Astrocyte (in vitro differentiated cells and primary cell): ENCODE results near the gene TTYH1. TPM values are rescaled to one million over a fixed set of nuclear protein-coding genes. Genes with fewer than 3 reads are reported as not detected.

Experiments used
- DNase-seq: peaks from one replicate; pipeline ENCODE4 v3.0.0-alpha.2; 2010; ENCODE audit warnings: low read depth
- FAIRE-seq: peaks from 2 replicates; lab custom pipeline; 2011; peaks lifted over from hg19 to GRCh38; lab: Jason Lieb, UNC
- H2AFZ ChIP-seq: 2 replicates; pipeline ENCODE4 v1.6.0; 2012; ENCODE audit warnings: low read depth, low read length, inconsistent platforms
- H3K27ac ChIP-seq: 2 replicates; pipeline ENCODE4 v1.5.1; 2011; ENCODE audit warnings: low read depth, low read length, inconsistent platforms
- H3K27me3 ChIP-seq: 2 replicates; pipeline ENCODE4 v1.6.0; 2011; ENCODE audit warnings: low read length, inconsistent platforms; ENCODE audit not compliant: insufficient read depth
- H3K36me3 ChIP-seq: 2 replicates; pipeline ENCODE4 v1.5.1; 2011; ENCODE audit warnings: low read length, inconsistent platforms; ENCODE audit not compliant: insufficient read depth
- H3K4me1 ChIP-seq: 2 replicates; pipeline ENCODE4 v1.5.1; 2011; ENCODE audit warnings: low read length, inconsistent platforms; ENCODE audit not compliant: insufficient read depth
- H3K4me2 ChIP-seq: 2 replicates; pipeline ENCODE4 v1.6.0; 2012; ENCODE audit warnings: low read length, inconsistent platforms
- H3K4me3 ChIP-seq: 2 replicates; pipeline ENCODE4 v1.5.1; 2011; ENCODE audit warnings: low read depth, mild to moderate bottlenecking, low read length, inconsistent platforms; ENCODE audit not compliant: insufficient read depth
- H3K79me2 ChIP-seq: 2 replicates; pipeline ENCODE4 v1.6.0; 2012; ENCODE audit warnings: mild to moderate bottlenecking, low read length, inconsistent platforms; ENCODE audit not compliant: insufficient read depth
- H3K9ac ChIP-seq: 2 replicates; pipeline ENCODE4 v1.6.0; 2012; ENCODE audit warnings: mild to moderate bottlenecking, low read length, inconsistent platforms
- H3K9me3 ChIP-seq: 2 replicates; pipeline ENCODE4 v1.5.1; 2012; ENCODE audit warnings: low read depth, mild to moderate bottlenecking, low read length, inconsistent platforms; ENCODE audit not compliant: insufficient read depth
- H4K20me1 ChIP-seq: 2 replicates; pipeline ENCODE4 v1.6.0; 2012; ENCODE audit warnings: low read length, inconsistent platforms; ENCODE audit not compliant: insufficient read depth
- H3K27ac Mint-ChIP-seq: one replicate; pipeline ENCODE4 v1.8.0; 2021; ENCODE audit warnings: mild to moderate bottlenecking, mixed read lengths; ENCODE audit not compliant: unreplicated experiment
- H3K27me3 Mint-ChIP-seq: one replicate; pipeline ENCODE4 v1.8.0; 2021; ENCODE audit warnings: low read depth, mixed read lengths; ENCODE audit not compliant: unreplicated experiment
- H3K36me3 Mint-ChIP-seq: one replicate; pipeline ENCODE4 v1.8.0; 2021; ENCODE audit warnings: low read depth, mixed read lengths; ENCODE audit not compliant: unreplicated experiment
- H3K4me1 Mint-ChIP-seq: one replicate; pipeline ENCODE4 v1.8.0; 2021; ENCODE audit warnings: low read depth, mixed read lengths; ENCODE audit not compliant: unreplicated experiment
- H3K4me3 Mint-ChIP-seq: one replicate; pipeline ENCODE4 v1.8.0; 2021; ENCODE audit warnings: mild to moderate bottlenecking, moderate library complexity, mixed read lengths; ENCODE audit not compliant: unreplicated experiment
- H3K9me3 Mint-ChIP-seq: one replicate; pipeline ENCODE4 v1.8.0; 2021; ENCODE audit warnings: mild to moderate bottlenecking, mixed read lengths; ENCODE audit not compliant: unreplicated experiment
- CTCF ChIP-seq: IDR thresholded peaks from 2 replicates; pipeline ENCODE4 v1.5.1; 2011; ENCODE audit warnings: low read depth, mild to moderate bottlenecking, inconsistent platforms, low read length, moderate library complexity; ENCODE audit not compliant: insufficient read depth
- EZH2 ChIP-seq: IDR thresholded peaks from 2 replicates; pipeline ENCODE4 v1.6.1; 2012; ENCODE audit warnings: mild to moderate bottlenecking, low read length, inconsistent platforms; ENCODE audit not compliant: insufficient read depth
- total RNA-seq: library from RNA; stranded (reverse); gene quantifications from 2 replicates; pipeline ENCODE4 v1.2.1, GENCODE V29; 2021

Gene TTYH1
- total RNA-seq, 1 donor from 2014 or later, result 8.4 TPM

GRCh38 chr19:54473071-54473891 is 58.0 kb downstream of the TTYH1 start, which contains the start of gene CDC42EP5:
Gene CDC42EP5, minus strand, starts transcription at chr19:54473296. Its CDS starts 7,749 bp downstream, at chr19:54465547.
- Histone ChIP-seq H3K36me3 (no peaks in the 10 kb centered on the region), H3K27me3 (peaks cover 13% of the 10 kb centered on the region), H3K4me1 (peaks cover 14% of the 10 kb centered on the region), H3K9me3 (no peaks in the 10 kb centered on the region), H3K79me2 (no peaks in the 10 kb centered on the region), H3K9ac (peak within 1 kb of the TSS; percentile 65), H3K27ac (peak within 1 kb of the TSS; percentile 49), H2AFZ (peak within 1 kb of the TSS; percentile 89), H3K4me3 (peak within 1 kb of the TSS; percentile 52), H3K4me2 (peak within 1 kb of the TSS; percentile 91), H4K20me1 (no peaks in the 10 kb centered on the region)
- H3K27ac Mint-ChIP-seq, result peak within 1 kb of the TSS; percentile 90
- FAIRE-seq, result peak; percentile 17
- H3K4me1 Mint-ChIP-seq, result peaks cover 18% of the 10 kb centered on the region
- peak within 1 kb of the TSS; percentile 77 for H3K4me3 Mint-ChIP-seq
- peak; percentile 73 for DNase-seq
- peaks cover 3% of the 10 kb centered on the region for H3K36me3 Mint-ChIP-seq
- H3K9me3 Mint-ChIP-seq, result no peaks in the 10 kb centered on the region
- no peaks in the 10 kb centered on the region for H3K27me3 Mint-ChIP-seq
- TF ChIP-seq CTCF (no peak), EZH2 (no peak)

- peaks cover 2% of the 10 kb centered on the region for H3K27me3 Mint-ChIP-seq
- Histone ChIP-seq H3K27ac (no peak overlapping the region), H3K4me1 (peaks cover 14% of the 10 kb centered on the region), H3K4me2 (peak overlapping the region; percentile 91), H3K9ac (peak overlapping the region; percentile 65), H3K79me2 (no peaks in the 10 kb centered on the region), H3K27me3 (peaks cover 13% of the 10 kb centered on the region), H3K4me3 (no peak overlapping the region), H4K20me1 (no peaks in the 10 kb centered on the region), H2AFZ (no peak overlapping the region), H3K9me3 (no peaks in the 10 kb centered on the region), H3K36me3 (no peaks in the 10 kb centered on the region)
- DNase-seq, result no peak
- H3K9me3 Mint-ChIP-seq, result no peaks in the 10 kb centered on the region
- H3K4me3 Mint-ChIP-seq, result no peak overlapping the region
- FAIRE-seq, result no peak
- H3K36me3 Mint-ChIP-seq, result peaks cover 3% of the 10 kb centered on the region
- H3K27ac Mint-ChIP-seq, result no peak overlapping the region
- TF ChIP-seq EZH2 (no peak), CTCF (no peak)
- H3K4me1 Mint-ChIP-seq, result peaks cover 18% of the 10 kb centered on the region
These were observed 58.7 kb downstream of the TTYH1 start for GRCh38 chr19:54473892-54474372.
